HEK293T (cell line): Measurements from ENCODE around the gene TFG.

Source experiments
- BHLHE40 ChIP-seq: fragments of 450-650 bp; IDR thresholded peaks from 2 replicates; pipeline ENCODE4 v1.6.1; 2016; ENCODE audit warnings: mild to moderate bottlenecking, moderate library complexity, borderline replicate concordance
- CTBP1 ChIP-seq: fragments of 450-650 bp; IDR thresholded peaks from 2 replicates; pipeline ENCODE4 v1.6.1; 2016; ENCODE audit warnings: borderline replicate concordance
- ELF4 ChIP-seq: fragments of 450-650 bp; IDR thresholded peaks from 2 replicates; pipeline ENCODE4 v1.6.1; 2017; ENCODE audit warnings: antibody characterized with exemption
- FOXA1 ChIP-seq: fragments of 450-650 bp; IDR thresholded peaks from 2 replicates; pipeline ENCODE4 v1.6.1; 2016; ENCODE audit warnings: mild to moderate bottlenecking
- FOXM1 ChIP-seq: fragments of 450-650 bp; IDR thresholded peaks from 2 replicates; pipeline ENCODE4 v1.6.1; 2017; ENCODE audit warnings: mild to moderate bottlenecking, borderline replicate concordance
- HDGF ChIP-seq: fragments of 450-650 bp; IDR thresholded peaks from 2 replicates; pipeline ENCODE4 v1.6.1; 2017; ENCODE audit warnings: antibody characterized with exemption, borderline replicate concordance
- NFRKB ChIP-seq: fragments of 450-650 bp; IDR thresholded peaks from 2 replicates; pipeline ENCODE4 v1.6.1; 2016; ENCODE audit warnings: mild to moderate bottlenecking, moderate library complexity
- PKNOX1 ChIP-seq: fragments of 450-650 bp; IDR thresholded peaks from 2 replicates; pipeline ENCODE4 v1.6.1; 2016
- SP1 ChIP-seq: fragments of 450-650 bp; IDR thresholded peaks from 2 replicates; pipeline ENCODE4 v1.6.1; 2017
- SUZ12 ChIP-seq: fragments of 450-650 bp; IDR thresholded peaks from 2 replicates; pipeline ENCODE4 v1.6.1; 2016; ENCODE audit warnings: mild to moderate bottlenecking
- TARDBP ChIP-seq: fragments of 450-650 bp; IDR thresholded peaks from 2 replicates; pipeline ENCODE4 v1.6.1; 2016
- ZNF384 ChIP-seq: fragments of 450-650 bp; IDR thresholded peaks from 2 replicates; pipeline ENCODE4 v1.6.1; 2016

- TF ChIP-seq SUZ12 (no peak), FOXM1 (no peak), ELF4 (no peak), FOXA1 (no peak), SP1 (no peak), CTBP1 (no peak), ZNF384 (no peak), BHLHE40 (no peak), NFRKB (no peak), HDGF (no peak), TARDBP (no peak), PKNOX1 (no peak)
Observed at GRCh38 chr3:100775669-100776068, 66.4 kb downstream of the TFG start.
